ENCODE results near the gene OR2V1. TPM values are rescaled to one million over a fixed set of nuclear protein-coding genes. Genes with fewer than 3 reads are reported as not detected.
A peak's percentile ranks its signal among the peaks of the same experiment; 100 is the strongest.

The OR2V1 gene
- total and polyA plus RNA-seq, 2 of the 4 experiments (the other 2 are of a cell fraction) = not detected

DNA sequence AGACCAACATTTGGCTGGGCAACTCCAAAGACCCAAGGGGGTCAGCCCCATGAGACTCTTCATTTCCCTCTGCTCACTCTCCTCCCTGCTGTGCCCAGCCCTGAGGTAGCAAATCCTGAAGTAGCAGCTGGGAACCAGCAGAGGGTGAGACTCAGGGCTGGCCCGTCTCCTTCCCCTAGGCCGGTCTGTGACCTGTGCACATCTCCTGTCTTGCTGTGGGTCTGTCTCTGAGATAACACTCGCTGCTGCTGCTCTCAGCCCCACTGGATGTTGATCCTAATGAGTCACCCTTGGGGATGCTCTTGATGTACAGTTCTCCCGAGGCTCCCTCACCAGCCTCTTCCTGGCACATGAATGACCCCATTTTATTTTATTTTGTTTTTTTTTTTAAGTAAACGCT lies 7.3 kb upstream of the OR2V1 start:
- Histone ChIP-seq H3K14ac (replicated peaks; ENCODE audit: low read depth, low read length) (no peak overlapping the region), H3K4me1 (ENCODE audit: control insufficient read depth, insufficient read depth, low read length) (no peaks in the 10 kb centered on the region), H3K9me1 (ENCODE audit: insufficient read depth, low read length) (no peaks in the 10 kb centered on the region), H4K20me1 (ENCODE audit: insufficient read depth, low read length) (no peaks in the 10 kb centered on the region), H2BK20ac (ENCODE audit: low read depth, low read length) (no peak overlapping the region), H3K56ac (ENCODE audit: extremely low read depth, insufficient read depth, low read length) (no peak overlapping the region), H3K79me1 (ENCODE audit: low read depth in 1 of 2, low read length in 2 of 2) (no peaks in the 10 kb centered on the region), H3K4me2 (ENCODE audit: low read depth, low read length) (no peak overlapping the region), H3K9ac (ENCODE audit: low read depth, low read length) (no peak overlapping the region), H2AK9ac (replicated peaks; ENCODE audit: low read depth, low read length, poor library complexity) (no peak overlapping the region), H4K91ac (ENCODE audit: insufficient read depth, low read depth, low read length) (no peak overlapping the region), H2AFZ (replicated peaks; ENCODE audit: low read length, poor library complexity) (peak overlapping the region; percentile 67), H3K18ac (ENCODE audit: low read depth, low read length) (no peak overlapping the region), H2BK15ac (ENCODE audit: low read depth, low read length) (no peak overlapping the region), H3K36me3 (ENCODE audit: control insufficient read depth, insufficient read depth, low read length) (no peaks in the 10 kb centered on the region), H3K27me3 (ENCODE audit: control insufficient read depth, insufficient read depth, low read length) (no peaks in the 10 kb centered on the region; the same call in 1 of the 2 replicates), H2BK120ac (ENCODE audit: low read depth, low read length) (no peak overlapping the region), H3K9me3 (ENCODE audit: control insufficient read depth, insufficient read depth, low read length) (no peaks in the 10 kb centered on the region), H2BK5ac (ENCODE audit: low read depth, low read length, poor library complexity, severe bottlenecking) (no peak overlapping the region), H2AK5ac (ENCODE audit: low read depth, low read length) (no peak overlapping the region), H3K27ac (ENCODE audit: insufficient read depth, low read length) (no peak overlapping the region), H4K5ac (ENCODE audit: low read depth, low read length) (no peak overlapping the region), H3K4ac (ENCODE audit: low read depth, low read length) (no peak overlapping the region), H4K8ac (ENCODE audit: low read depth in 2 of 2, low read length in 2 of 2) (no peak overlapping the region), H3K23ac (ENCODE audit: low read depth, low read length) (no peak overlapping the region), H3K4me3 (ENCODE audit: insufficient read depth, low read depth, low read length) (no peak overlapping the region)
- no peak for TF ChIP-seq CEBPB (IDR thresholded peaks at IDR 0.05; ENCODE audit: low read depth, low read length)
- no peak for TF ChIP-seq MAZ (IDR thresholded peaks at IDR 0.05; ENCODE audit: borderline replicate concordance, low read depth, low read length)
- TF ChIP-seq, protein P1, sequence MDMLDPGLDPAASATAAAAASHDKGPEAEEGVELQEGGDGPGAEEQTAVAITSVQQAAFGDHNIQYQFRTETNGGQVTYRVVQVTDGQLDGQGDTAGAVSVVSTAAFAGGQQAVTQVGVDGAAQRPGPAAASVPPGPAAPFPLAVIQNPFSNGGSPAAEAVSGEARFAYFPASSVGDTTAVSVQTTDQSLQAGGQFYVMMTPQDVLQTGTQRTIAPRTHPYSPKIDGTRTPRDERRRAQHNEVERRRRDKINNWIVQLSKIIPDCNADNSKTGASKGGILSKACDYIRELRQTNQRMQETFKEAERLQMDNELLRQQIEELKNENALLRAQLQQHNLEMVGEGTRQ (IDR thresholded peaks at IDR 0.05; ENCODE audit: low read depth, low read length) = no peak
- no peak for TF ChIP-seq RCOR1 (IDR thresholded peaks at IDR 0.05; ENCODE audit: insufficient replicate concordance, low read length)
- no peak for TF ChIP-seq POLR2A (IDR thresholded peaks at IDR 0.05; ENCODE audit: low read depth, low read length)
- TF ChIP-seq RAD21 (IDR thresholded peaks at IDR 0.05; ENCODE audit: low read length) = no peak
- TF ChIP-seq BHLHE40 (IDR thresholded peaks at IDR 0.05; ENCODE audit: low read depth, low read length) = no peak
- TF ChIP-seq, protein P2, sequence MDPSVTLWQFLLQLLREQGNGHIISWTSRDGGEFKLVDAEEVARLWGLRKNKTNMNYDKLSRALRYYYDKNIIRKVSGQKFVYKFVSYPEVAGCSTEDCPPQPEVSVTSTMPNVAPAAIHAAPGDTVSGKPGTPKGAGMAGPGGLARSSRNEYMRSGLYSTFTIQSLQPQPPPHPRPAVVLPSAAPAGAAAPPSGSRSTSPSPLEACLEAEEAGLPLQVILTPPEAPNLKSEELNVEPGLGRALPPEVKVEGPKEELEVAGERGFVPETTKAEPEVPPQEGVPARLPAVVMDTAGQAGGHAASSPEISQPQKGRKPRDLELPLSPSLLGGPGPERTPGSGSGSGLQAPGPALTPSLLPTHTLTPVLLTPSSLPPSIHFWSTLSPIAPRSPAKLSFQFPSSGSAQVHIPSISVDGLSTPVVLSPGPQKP (IDR thresholded peaks at IDR 0.05; ENCODE audit: borderline replicate concordance, low read depth, low read length) = no peak
- TF ChIP-seq RFX5 (IDR thresholded peaks at IDR 0.05; ENCODE audit: low read depth, low read length) = no peak
- TF ChIP-seq NFE2L2 (IDR thresholded peaks at IDR 0.05; ENCODE audit: low read depth, low read length) = no peak
- TF ChIP-seq FOS (IDR thresholded peaks at IDR 0.05; ENCODE audit: low read depth, low read length) = no peak
- TF ChIP-seq CHD1 (IDR thresholded peaks at IDR 0.05; ENCODE audit: low read depth, low read length) = no peak
- TF ChIP-seq MXI1 (IDR thresholded peaks at IDR 0.05; ENCODE audit: borderline replicate concordance, low read depth, low read length) = no peak
- TF ChIP-seq, protein P3, sequence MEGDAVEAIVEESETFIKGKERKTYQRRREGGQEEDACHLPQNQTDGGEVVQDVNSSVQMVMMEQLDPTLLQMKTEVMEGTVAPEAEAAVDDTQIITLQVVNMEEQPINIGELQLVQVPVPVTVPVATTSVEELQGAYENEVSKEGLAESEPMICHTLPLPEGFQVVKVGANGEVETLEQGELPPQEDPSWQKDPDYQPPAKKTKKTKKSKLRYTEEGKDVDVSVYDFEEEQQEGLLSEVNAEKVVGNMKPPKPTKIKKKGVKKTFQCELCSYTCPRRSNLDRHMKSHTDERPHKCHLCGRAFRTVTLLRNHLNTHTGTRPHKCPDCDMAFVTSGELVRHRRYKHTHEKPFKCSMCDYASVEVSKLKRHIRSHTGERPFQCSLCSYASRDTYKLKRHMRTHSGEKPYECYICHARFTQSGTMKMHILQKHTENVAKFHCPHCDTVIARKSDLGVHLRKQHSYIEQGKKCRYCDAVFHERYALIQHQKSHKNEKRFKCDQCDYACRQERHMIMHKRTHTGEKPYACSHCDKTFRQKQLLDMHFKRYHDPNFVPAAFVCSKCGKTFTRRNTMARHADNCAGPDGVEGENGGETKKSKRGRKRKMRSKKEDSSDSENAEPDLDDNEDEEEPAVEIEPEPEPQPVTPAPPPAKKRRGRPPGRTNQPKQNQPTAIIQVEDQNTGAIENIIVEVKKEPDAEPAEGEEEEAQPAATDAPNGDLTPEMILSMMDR (conservative IDR thresholded peaks at IDR 0.05; ENCODE audit: low read depth, low read length) = no peak
- no peak for TF ChIP-seq MAFK (IDR thresholded peaks at IDR 0.05; ENCODE audit: low read depth, low read length)
- POLR2A ChIA-PET (ENCODE audit: unreplicated experiment) = no interaction called here
- intact Hi-C loops (cut with micrococcal nuclease) (no loop called here), dilution Hi-C loops (cut with HindIII; ENCODE audit: low sequenced_read_pairs, unreplicated experiment) (no loop called here), in situ Hi-C loops (cut with MboI; ENCODE audit: low sequenced_read_pairs) (no loop called here)
- CTCF ChIA-PET = no interaction called here
- no peak for DNase-seq
- ATAC-seq (ENCODE audit: low read depth) = no peak
- no TSS peak for BruUV-seq (replicated peaks)
- 30% methylated on average over 3 of the region's 5 CpGs; no CpG with 5 or more reads in 1 of the 2 experiments for WGBS, 2 experiments (ENCODE audit: extremely low coverage in 2 of 2, insufficient read length in 1 of 2)
